A673 (cell line): Measurements from ENCODE around the gene UBE2J1.

ENCODE experiments used
- EZH2 ChIP-seq: fragments of 200-600 bp; sonication (generic); IDR thresholded peaks from 2 replicates; pipeline ENCODE4 v1.6.1; 2017; ENCODE audit warnings: borderline replicate concordance, low read depth, mild to moderate bottlenecking, mixed read lengths, antibody characterized with exemption, low read length; ENCODE audit not compliant: poor library complexity, severe bottlenecking
- TF ChIP-seq, protein P1 (sequence below): fragments of 300-800, 200-600 bp; sonication (generic); conservative IDR thresholded peaks from 2 replicates; pipeline ENCODE4 v1.5.1; 2017; ENCODE audit warnings: low read depth, mild to moderate bottlenecking, antibody characterized with exemption, low read length, moderate library complexity, mixed read lengths

DNA sequence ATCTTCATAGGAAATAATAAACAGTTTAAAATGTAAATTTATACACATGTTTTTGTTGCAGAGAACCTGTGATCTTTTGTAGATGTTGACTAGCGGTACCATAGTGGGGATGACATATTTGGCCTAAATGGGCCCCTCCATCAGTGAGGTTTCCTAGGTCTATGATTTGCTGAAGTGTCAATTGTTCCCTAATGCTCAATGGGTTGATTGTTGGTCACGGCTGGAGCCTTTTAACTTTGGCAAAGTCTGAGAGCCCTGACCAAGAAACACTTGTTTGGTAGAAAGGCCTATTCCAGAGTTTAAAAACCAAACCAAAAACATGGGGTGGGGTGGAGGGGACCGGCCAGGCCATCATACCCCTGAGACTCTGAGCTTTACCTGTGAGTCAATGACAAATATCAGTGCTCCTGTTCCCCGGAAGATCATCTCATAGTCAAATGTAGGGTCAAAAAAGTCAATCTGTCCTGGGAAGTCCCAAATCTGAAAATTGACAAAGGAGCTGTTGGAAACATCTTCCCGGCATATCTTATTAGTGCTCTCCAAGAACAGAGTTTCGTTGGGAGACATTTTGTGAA lies 34.5 kb upstream of the UBE2J1 start:
- TF ChIP-seq, protein P1, sequence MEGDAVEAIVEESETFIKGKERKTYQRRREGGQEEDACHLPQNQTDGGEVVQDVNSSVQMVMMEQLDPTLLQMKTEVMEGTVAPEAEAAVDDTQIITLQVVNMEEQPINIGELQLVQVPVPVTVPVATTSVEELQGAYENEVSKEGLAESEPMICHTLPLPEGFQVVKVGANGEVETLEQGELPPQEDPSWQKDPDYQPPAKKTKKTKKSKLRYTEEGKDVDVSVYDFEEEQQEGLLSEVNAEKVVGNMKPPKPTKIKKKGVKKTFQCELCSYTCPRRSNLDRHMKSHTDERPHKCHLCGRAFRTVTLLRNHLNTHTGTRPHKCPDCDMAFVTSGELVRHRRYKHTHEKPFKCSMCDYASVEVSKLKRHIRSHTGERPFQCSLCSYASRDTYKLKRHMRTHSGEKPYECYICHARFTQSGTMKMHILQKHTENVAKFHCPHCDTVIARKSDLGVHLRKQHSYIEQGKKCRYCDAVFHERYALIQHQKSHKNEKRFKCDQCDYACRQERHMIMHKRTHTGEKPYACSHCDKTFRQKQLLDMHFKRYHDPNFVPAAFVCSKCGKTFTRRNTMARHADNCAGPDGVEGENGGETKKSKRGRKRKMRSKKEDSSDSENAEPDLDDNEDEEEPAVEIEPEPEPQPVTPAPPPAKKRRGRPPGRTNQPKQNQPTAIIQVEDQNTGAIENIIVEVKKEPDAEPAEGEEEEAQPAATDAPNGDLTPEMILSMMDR = no peak
- no peak for TF ChIP-seq EZH2
